ENCODE measurements around the gene KIAA0408. TPM values are rescaled to one million over a fixed set of nuclear protein-coding genes. Genes with fewer than 3 reads are reported as not detected.

KIAA0408 gene
- 10 to 100 TPM; 10.7 to 10.8 TPM for total RNA-seq

DNA sequence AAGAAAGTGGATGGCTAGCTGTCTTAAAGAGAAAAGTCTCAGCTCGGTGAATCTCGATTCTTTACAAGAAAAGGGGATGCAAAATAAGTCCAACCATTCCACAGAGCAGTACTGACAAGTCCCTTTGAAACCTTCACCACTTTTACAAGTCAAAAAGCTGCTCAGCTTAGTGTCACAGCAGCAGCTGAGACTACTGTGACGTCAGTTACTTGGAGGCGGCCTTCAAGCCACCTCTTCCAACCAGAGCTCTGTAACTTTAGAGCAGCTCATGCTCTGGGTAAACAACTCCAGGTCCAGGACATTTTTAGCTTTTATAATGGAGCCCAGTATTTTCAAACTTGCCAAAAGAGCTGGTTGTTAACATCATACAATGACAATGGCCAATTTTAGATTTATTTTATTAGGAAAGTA, at the start of gene KIAA0408:
TSS of gene KIAA0408 (minus strand) at position 159 of the 411 bp plus-strand sequence. CDS start 5,408 bp downstream, outside the sequence.
- POLR2A ChIA-PET = no interaction called here
- CTCF ChIA-PET = interaction anchor here (0.6 to 1.6 kb wide), 3 partner anchors 38 to 355 kb away, joined by 3 to 4 read pairs (median 4); no protein-coding TSS in a partner anchor

DNA sequence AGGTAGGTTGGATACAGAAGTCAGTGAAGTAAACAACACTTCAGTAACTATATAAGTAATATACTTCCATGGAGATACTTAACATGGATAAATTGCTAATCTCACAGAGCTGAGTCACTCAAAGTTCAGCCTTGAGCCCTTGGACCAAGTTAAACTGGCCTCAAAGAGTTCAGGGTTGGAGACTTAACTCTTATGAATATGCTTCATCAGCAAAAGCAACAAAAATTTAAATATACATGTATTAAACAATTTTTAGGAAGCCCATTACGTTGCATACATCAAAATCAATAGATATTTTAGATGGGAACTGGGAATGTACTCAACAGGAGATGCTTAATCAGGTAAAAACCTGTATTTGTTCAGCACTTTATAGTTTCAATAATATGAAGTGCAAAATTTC, 47.7 kb upstream of the KIAA0408 start:
- POLR2A ChIA-PET = no interaction called here
- CTCF ChIA-PET = interaction anchor here (1.3 kb wide), 1 partner anchor 22 kb away, joined by 3 read pairs; no protein-coding TSS in a partner anchor

DNA sequence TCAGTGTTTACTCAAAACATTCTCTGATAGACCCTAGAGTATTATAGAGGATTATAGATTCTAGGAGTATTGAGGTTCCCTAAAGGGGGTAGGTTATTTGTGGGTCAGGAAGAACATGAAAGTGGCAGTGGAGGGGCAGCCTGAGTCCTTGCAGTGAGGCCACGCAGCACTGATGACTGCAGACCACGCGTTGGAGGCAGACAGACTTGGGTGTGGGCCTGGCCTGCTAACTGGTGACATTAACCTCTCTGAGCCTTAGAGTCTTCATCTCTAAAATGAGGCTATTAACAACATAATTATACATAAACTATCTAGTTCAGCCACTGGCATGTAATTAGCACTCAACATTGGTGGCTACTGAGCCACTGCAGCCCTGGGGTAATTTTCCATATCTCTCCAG, 43.8 kb upstream of the KIAA0408 start:
- ChIA-PET CTCF (interaction anchor here (2.4 kb wide), 1 partner anchor 13 kb away, joined by 10 read pairs; no protein-coding TSS in a partner anchor), POLR2A (no interaction called here)

DNA sequence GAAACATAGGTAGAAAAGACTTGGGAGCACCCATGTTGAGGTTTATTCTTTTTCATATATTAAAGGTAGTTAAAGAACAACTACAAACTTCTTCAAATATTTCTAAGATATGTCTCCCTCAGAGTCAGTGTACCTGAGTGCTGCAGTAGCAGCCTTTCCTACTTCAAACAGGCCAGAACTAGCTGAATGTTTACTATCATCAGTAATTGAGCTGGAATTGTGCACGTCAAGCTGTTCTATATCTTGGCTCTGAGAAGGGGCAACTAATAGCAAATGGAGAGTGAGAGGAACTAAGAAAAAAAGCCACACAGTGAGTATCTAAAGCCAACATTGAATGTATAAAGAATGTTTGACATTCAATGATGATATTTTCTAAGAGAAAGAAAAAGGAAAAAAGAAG, 38.2 kb upstream of the KIAA0408 start:
- ChIA-PET CTCF (no interaction called here), POLR2A (no interaction called here)

DNA sequence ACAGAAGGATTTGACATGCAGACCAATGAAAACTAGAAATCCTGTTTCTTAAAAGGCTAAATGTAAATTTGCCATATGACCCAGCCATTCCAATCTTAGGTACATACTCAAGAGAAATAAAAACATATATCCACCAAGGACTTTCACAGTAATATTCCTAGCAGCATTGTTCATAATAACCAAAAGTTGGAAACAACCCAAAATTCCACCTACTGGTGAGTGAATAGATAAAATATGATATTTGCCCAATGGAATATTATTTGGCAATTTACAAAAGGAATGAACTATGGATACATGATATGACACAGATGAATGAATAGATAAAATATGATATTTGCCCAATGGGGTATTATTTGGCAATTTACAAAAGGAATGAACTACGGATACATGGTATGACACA, 37.3 kb upstream of the KIAA0408 start:
- ChIA-PET CTCF (no interaction called here), POLR2A (no interaction called here)

DNA sequence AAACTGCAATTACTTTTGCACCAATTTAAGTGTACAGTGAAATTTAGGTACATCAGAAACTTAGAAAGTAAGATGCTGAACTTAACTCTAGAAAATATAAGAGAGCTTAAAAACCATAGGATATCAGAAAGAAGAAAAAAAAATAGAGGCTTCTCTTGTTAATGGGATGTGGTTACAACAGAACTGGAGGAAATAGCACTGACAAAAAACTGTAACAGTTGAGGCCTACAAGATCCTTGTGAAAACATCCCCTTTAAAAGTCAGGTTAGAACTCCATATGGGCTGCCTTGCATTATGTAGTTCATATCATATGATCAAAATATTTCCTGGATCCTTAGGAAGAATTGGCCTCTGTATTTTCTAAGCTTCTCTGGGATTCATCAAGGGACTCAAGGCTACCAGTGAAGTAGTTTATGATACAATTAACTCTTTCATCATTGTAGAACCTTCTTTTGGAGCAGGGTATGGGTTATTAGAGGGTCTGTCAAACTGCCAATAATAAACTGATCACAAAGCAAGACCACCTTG, 35.1 kb upstream of the KIAA0408 start:
- ChIA-PET CTCF (no interaction called here), POLR2A (no interaction called here)

DNA sequence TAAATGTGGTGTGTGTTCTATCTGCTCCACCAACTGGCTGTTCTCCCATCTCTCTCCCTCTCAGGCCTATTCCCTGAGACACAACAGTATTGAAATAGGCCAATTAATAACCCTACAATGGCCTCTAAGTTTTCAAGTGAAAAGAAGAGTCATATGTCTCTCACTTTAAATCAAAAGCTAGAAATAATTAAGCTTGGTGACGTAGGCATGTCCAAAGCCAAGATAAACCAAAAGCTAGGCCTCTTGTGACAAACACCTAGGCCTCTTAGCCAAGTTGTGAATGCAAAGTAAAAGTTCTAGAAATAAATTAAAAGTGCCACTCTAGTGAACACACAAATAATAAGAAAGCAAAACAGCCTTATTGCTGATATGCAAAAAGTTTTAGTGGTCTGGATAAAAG, 30.1 kb upstream of the KIAA0408 start:
- ChIA-PET CTCF (interaction anchor here (0.6 to 0.9 kb wide), 2 partner anchors 18 to 50 kb away, joined by 3 read pairs; no protein-coding TSS in a partner anchor), POLR2A (no interaction called here)

DNA sequence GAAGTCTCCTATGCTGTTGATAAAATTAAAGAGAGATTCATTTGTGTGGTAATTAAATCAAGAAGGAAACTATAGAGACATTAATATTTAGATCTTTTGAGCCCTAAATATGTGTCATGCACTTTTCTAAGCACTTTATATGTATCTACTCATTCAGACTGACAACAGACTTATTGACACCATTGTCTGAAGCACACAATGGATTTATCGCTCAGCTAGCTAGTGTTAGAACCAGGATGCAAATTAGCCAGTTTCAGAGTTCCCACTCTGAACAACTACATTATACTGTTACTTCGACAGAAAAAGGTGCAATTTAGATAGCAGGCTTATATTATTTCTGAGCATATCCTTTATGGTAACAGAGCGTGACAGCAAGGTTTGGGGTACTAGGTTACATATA, 27.7 kb upstream of the KIAA0408 start:
- ChIA-PET CTCF (no interaction called here), POLR2A (no interaction called here)

DNA sequence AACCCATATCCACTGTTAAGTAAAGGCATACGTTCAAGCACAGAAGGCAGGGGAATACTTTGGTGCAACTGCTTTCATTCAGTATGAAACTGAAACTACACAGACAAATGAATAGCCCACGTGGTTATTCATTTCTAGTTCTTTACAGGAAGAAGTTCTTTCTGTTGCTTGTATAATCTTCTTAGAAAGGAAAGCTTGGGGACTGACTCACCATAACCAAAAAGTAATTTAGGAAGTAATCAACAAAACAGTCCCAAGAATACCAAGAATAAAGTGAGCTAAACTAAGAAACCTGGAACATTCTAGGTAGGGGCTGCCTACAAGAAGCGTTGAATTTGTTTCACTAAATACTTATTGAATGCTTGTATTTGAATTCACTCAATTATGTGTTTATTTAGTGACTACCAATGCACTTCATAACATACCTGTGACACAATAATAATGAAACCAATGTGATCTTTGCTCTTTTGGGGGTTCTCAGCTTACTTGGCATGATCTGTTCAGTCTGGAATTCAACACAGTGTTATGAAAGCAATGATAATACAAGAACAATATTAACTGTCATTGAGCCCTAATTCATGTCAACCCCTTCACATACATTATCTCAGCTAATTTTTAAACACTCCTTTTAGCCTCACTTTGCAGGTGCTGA, 25.1 kb upstream of the KIAA0408 start:
- CTCF ChIA-PET = interaction anchor here (2.2 kb wide), 1 partner anchor 32 kb away, joined by 17 read pairs; no protein-coding TSS in a partner anchor

DNA sequence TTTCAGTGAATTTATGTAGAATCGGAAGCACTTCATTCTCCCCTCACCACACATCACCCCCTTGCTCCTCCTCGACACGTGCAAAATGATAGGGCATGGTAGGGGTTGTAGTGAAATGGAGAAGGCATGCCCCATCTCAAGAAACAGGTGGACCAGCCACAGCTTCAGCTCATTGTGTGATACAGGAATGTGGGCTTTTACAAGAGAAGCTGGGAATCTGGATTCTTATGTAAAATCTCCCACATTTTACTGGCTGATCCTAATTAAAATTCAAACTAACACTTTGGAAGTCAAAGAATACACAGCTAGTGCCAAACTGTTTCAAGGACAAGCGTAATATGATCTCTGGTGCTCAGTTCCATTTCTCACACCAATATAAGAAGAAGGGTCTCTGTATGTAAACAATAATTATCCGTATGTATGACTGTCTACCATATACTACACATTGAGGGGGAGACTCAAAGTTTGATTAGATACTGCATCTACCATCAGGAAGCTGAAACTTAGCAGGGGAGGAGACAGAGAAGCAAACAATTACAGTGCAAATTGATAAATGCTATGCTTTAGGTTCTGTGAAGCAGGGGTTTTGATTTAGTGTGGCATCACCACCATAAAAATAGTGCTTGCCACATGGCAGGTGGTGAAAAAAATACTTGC, 24.3 kb upstream of the KIAA0408 start:
- POLR2A ChIA-PET = interaction anchor here (1.3 to 2.3 kb wide), 2 partner anchors 32 to 35 kb away, joined by 3 to 16 read pairs; partner anchors contain the start of gene MTCL3
- CTCF ChIA-PET = interaction anchor here (0.6 to 2.2 kb wide), 2 partner anchors 32 to 55 kb away, joined by 3 to 17 read pairs; no protein-coding TSS in a partner anchor

More for the DNA sequence above, 25.1 kb upstream of the KIAA0408 start:
- POLR2A ChIA-PET = interaction anchor here (1.3 to 2.3 kb wide), 2 partner anchors 32 to 34 kb away, joined by 3 to 16 read pairs; partner anchors contain the start of gene MTCL3

DNA sequence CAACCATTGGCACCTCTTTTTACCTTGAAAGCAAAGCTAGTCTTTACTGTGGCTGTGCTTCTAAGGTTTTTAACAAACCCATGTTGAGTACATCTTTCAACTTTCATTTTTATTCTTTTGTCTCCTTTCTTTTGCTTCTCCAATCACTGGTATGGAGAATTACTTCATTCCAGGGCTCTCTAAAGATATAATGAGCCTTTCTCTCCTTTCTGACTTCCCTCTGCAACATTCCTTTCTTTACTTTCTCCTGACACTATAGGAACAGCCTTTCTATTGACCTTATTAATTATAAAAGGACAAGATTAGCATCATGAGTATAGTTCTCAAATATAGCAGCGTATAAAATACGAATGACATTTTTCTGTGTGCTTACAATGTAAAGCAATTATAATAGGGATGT, 23.1 kb upstream of the KIAA0408 start:
- CTCF ChIA-PET = no interaction called here

DNA sequence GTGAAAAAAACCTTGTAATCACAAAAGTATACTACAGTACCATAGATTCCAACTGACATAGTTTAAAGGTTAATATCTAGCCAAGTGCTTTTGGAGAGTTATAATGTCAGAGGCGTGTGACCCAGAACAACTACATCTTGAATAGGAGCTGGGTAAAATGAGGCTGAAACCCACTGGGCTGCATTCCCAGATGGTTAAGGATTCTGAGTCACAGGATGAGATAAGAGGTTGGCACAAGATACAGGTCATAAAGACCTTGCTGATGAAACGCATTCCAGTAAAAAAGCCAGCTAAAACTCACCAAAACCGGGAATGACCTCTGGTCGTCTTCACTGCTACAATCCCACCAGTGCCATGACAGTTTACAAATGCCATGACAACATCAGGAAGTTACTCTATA, 22.4 kb upstream of the KIAA0408 start:
- POLR2A ChIA-PET = no interaction called here
- CTCF ChIA-PET = no interaction called here

More for the DNA sequence above, 23.1 kb upstream of the KIAA0408 start:
- POLR2A ChIA-PET = no interaction called here

DNA sequence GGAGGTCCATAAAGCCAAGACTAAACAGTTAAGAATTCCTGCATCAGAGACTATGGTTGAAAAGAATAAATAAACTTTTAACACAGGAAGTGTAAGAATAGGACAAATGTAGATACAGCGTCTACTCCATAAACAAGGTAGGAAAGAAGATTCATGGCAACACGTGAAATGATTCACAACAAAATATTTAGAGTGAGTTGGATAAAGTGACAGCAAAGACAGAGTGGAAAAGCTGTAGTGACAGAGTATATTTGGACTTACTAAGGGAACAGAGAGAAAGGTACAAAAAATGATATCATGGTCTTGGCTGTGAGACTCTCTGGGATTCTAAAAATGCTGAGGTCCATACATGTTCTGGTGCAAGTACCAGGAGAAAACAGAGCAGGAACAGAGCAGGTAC, 21.9 kb upstream of the KIAA0408 start:
- POLR2A ChIA-PET = no interaction called here
- CTCF ChIA-PET = no interaction called here

DNA sequence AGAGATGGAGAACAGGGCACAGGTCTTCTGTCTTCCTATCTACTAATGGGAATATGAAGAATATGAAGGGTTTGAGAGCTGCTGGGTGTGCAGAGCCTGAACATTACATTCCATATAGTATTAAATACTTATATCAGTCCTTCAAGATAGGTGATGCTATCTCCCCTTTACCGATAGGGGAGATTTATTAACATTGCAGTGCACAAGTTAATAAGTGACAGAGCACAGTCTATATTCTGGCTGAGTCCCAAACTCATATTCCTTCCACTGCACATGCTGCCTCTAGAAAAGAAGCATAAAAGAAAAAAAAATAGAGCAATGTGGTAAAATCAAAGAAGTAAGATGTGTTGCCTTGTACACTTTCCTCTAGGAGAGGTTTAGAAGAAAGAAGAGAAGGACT, 18.5 kb upstream of the KIAA0408 start:
- ChIA-PET CTCF (no interaction called here), POLR2A (no interaction called here)

DNA sequence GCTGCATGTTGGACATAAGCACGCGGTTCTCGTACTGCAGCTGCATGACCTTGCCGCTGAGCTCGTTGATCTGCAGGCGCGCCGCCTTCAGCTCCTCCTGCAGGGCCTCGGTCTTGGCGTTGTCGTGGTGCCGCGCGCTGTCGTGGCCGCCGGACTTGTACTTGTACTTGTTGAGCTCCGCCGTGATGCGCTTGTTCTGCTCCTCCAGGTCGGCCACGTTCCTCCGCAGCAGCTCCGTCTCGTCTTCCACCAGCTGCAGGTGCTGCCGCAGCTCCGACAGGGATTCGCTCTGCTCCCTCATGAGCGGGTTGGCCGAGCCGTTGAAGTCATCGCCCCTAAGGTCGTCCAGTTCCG, 16.6 kb upstream of the KIAA0408 start:
- POLR2A ChIA-PET = no interaction called here

DNA sequence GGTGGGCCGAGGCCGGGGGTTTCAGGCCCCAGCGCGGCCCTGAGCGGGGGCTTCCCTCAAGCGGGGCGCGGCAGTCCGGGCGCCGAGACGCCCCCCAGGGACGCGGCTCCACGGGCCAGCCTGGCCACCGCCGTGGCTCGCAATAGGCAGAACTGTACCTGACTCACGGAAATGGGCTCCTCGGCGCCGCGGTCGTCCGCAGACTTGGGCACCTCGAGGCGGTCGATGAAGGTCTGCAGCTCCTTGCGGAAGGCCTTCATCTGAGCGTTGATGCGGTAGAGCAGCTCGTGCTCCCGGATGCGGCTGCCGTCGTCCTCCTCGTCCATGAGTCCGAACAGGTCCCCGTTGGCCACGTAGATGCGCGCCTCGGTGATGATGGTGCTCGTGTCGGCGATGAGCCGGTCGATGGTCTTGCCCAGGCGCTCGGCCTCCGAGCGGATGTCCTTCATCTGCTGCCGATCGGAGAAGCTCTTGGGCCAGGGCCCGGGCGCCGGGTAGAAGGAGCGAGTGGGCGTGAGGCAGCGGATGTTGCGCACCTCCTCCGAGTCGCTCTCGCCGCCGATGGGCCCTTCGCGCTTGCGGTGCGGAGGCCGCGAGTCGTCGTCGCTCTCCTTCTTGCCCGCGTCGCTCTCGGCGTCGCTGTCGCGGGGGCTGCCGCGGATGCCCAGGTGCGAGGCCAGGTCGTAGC, 16.1 kb upstream of the KIAA0408 start:
- ChIA-PET CTCF (interaction anchor here (1.0 kb wide), 1 partner anchor 40 kb away, joined by 3 read pairs; no protein-coding TSS in a partner anchor), POLR2A (no interaction called here)

More for the DNA sequence above, 16.6 kb upstream of the KIAA0408 start:
- CTCF ChIA-PET = interaction anchor here (1.0 kb wide), 1 partner anchor 40 kb away, joined by 3 read pairs; no protein-coding TSS in a partner anchor

DNA sequence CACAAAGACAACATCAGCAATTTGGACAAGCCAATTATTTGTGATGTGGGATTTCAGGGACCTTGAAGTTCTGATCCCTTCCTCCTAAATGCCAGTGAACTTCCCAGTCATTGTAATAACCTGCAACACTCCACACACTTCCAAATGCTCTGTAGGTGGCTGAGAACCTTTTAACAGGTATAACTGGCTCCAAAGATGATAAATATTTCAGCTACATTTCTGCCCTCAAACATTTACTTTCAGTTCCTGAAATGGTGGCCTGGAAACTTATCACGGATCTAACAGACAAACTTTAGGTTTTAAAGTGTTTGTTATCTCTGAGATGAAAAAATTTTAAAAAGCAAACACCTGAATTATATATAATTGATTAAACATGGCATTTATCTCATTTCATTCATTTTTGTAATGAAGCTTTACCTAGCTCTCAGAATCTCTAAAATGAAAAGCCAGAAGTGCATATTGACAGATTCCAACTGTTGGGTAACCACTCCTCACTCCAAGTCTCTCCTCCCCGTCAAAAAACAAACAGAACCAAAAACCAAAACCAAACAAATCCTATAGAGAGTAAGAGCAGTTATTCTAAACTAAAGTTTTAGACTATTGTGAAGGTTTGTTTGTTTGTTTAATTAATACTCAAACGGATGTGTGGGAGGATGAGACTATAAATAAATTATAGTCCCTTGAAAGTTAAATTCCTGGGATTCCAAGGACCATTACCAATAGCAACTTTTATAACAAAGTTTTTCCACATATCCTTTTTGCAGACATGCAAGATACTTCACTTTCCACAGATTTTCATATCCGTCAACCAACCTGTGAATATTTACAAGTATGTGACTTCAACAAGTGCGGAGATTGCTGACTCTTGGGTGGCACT, 12.4 kb upstream of the KIAA0408 start:
- ChIA-PET POLR2A (no interaction called here), CTCF (interaction anchor here (0.6 to 1.1 kb wide), 3 partner anchors 18 to 45 kb away, joined by 3 read pairs; no protein-coding TSS in a partner anchor)

DNA sequence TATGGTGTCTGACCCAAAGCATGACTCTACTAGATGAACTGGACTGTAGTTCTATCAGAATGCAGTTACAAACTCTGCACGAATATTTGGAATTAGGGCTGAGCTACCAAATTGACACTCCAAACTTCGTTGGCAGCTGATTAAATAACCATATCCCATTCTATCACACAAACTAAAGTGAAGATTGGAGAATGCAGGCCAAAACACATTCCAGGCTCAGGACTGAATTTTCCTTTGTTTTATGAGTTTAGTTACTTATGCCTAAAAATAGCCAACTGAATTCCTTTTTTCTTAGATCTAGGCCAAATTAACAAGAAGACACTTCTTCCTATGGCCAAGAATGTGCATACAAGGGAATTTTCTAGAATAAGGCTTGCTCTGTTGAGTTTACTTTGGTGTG, 9.7 kb upstream of the KIAA0408 start:
- ChIA-PET CTCF (no interaction called here), POLR2A (no interaction called here)

DNA sequence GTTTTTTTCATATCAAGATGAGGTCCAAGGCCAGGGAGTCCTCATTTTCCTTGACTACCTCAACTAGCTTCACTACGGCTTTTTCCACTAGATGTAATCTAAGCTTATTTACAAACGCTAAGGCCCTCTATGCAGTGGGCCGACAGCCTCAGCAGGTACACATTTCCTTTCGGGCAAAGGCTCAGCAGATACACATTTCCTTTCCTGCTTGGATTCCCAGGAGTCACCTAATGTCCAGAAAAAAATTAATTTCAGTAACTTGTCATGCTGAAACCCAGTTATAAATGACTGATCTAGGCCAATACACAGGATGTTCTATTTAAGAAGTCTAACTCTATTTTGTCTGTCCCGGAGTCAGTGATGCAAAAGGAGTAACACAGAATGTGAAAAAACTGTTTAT, 7.2 kb upstream of the KIAA0408 start:
- ChIA-PET CTCF (interaction anchor here (0.5 to 2.3 kb wide), 3 partner anchors 50 to 209 kb away, joined by 3 to 7 read pairs (median 3); no protein-coding TSS in a partner anchor), POLR2A (no interaction called here)
